Astrocyte (in vitro differentiated cells and primary cell): ENCODE measurements around the gene CXCL8.

Experiments used
- EZH2 ChIP-seq: IDR thresholded peaks from 2 replicates; pipeline ENCODE4 v1.6.1; 2012; ENCODE audit warnings: mild to moderate bottlenecking, low read length, inconsistent platforms; ENCODE audit not compliant: insufficient read depth
- TF ChIP-seq, protein P1 (sequence below): IDR thresholded peaks from 2 replicates; pipeline ENCODE4 v1.5.1; 2011; ENCODE audit warnings: low read depth, mild to moderate bottlenecking, inconsistent platforms, low read length, moderate library complexity; ENCODE audit not compliant: insufficient read depth

- TF ChIP-seq, protein P1, sequence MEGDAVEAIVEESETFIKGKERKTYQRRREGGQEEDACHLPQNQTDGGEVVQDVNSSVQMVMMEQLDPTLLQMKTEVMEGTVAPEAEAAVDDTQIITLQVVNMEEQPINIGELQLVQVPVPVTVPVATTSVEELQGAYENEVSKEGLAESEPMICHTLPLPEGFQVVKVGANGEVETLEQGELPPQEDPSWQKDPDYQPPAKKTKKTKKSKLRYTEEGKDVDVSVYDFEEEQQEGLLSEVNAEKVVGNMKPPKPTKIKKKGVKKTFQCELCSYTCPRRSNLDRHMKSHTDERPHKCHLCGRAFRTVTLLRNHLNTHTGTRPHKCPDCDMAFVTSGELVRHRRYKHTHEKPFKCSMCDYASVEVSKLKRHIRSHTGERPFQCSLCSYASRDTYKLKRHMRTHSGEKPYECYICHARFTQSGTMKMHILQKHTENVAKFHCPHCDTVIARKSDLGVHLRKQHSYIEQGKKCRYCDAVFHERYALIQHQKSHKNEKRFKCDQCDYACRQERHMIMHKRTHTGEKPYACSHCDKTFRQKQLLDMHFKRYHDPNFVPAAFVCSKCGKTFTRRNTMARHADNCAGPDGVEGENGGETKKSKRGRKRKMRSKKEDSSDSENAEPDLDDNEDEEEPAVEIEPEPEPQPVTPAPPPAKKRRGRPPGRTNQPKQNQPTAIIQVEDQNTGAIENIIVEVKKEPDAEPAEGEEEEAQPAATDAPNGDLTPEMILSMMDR: no peak
- no peak for TF ChIP-seq EZH2
Measured at GRCh38 chr4:73721909-73722308, 18.5 kb upstream of the CXCL8 start.
